Activated T-cell treated with anti-CD3 and anti-CD28 coated beads, Interleukin-2, amount 50 U/mL, for 72 hours (primary cell): Measurements from ENCODE around the gene TMEM260. TPM values are rescaled to one million over a fixed set of nuclear protein-coding genes. Genes with fewer than 3 reads are reported as not detected.
A peak's percentile ranks its signal among the peaks of the same experiment; 100 is the strongest.
"Not testable (repeated sequence)": the region's sequence is repeated elsewhere in the genome, so short reads cannot be mapped to it uniquely, and the experiment has no call there.

Experiments used
- ATAC-seq, 2 donors: fragments of 150-1000 bp; cut with Tn5 transposase; replicated peaks in 1 of 2; 2 replicates each; pipeline ENCODE4 v1.10.0; 2021; ENCODE audit warnings: moderate library complexity in 2 of 2, mild to moderate bottlenecking in 1 of 2
- DNase-seq, 2 donors: peaks; one replicate each; pipeline ENCODE4 v3.0.0; 2021 to 2022; ENCODE audit warnings: mixed read lengths in 1 of 2
- H3K27ac Mint-ChIP-seq: one replicate; pipeline ENCODE4 v1.8.0; 2022; ENCODE audit warnings: mild to moderate bottlenecking, moderate library complexity, mixed read lengths
- H3K27me3 Mint-ChIP-seq: one replicate; pipeline ENCODE4 v1.8.0; 2022; ENCODE audit warnings: low read depth, mixed read lengths
- H3K36me3 Mint-ChIP-seq, 2 donors: one replicate each; pipeline ENCODE4 v1.8.0; 2022; ENCODE audit warnings: mixed read lengths in 2 of 2, mild to moderate bottlenecking in 1 of 2; ENCODE audit not compliant: insufficient read depth in 2 of 2
- H3K4me1 Mint-ChIP-seq: one replicate; pipeline ENCODE4 v1.8.0; 2022; ENCODE audit warnings: low read depth, mixed read lengths
- H3K4me3 Mint-ChIP-seq, 2 donors: one replicate each; pipeline ENCODE4 v1.8.0; 2022; ENCODE audit warnings: mild to moderate bottlenecking in 2 of 2, mixed read lengths in 2 of 2, moderate library complexity in 2 of 2
- H3K9me3 Mint-ChIP-seq, 2 donors: one replicate each; pipeline ENCODE4 v1.8.0; 2022; ENCODE audit warnings: mixed read lengths in 2 of 2
- total RNA-seq, 2 donors: library from RNA; stranded (reverse); gene quantifications; one replicate each; pipeline ENCODE4 v1.2.3, GENCODE V29; 2022

The TMEM260 gene
- total RNA-seq, 2 donors from 2014 or later = 14.2 to 15.0 TPM

DNA sequence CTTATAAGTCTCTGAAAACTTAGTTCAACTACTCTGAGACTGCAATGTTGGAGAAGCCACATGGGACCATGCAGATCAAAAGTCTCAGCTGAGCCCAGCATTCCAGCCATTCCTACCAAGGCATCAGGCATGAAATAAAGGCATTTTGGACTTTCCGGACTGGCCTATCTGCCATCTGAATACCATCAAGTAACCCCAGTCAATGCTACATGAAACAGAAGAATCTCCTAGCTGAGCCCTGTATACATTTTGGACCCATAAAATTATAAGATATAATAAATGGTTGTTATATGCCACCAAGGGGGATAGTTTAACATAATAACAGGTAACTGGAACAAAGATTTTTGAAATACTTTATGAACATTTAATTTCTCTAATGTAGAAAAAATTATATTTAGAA lies 9.3 kb upstream of the TMEM260 start:
- DNase-seq (no peak), ATAC-seq (no peak)
- no peaks in the 10 kb centered on the region for H3K36me3 Mint-ChIP-seq
- peaks cover 33% of the 10 kb centered on the region for H3K27me3 Mint-ChIP-seq
- H3K27ac Mint-ChIP-seq = no peak overlapping the region
- H3K4me3 Mint-ChIP-seq = no peak overlapping the region
- H3K9me3 Mint-ChIP-seq = peaks cover 0 to under 1% of the 10 kb centered on the region in 2 donors
- peaks cover 5% of the 10 kb centered on the region for H3K4me1 Mint-ChIP-seq

DNA sequence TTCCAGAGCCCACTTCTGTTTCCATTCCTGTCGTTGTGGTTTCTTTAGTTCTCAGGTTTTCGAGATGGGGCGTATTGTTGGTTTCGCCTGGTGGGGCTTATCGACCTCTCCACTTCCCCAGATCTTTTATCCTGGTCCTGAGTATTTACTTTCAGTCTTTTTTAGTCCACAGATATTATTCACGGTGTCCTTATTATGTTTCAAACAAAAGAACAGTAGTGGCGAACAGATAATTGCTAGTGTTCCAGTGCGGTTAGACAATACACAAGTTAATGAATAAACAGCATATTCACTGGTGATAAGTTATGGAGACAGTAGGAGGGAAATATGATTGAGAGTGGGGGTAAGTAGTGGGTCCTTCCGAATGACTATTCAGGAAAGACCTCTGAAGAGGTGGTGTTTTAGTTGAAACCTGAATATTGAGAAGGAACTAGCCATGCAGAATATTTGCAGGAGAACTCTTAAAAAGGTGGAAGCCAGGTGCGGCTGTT lies 668 bp downstream of the TMEM260 start:
- Mint-ChIP-seq H3K36me3 (no peaks in the 10 kb centered on the region), H3K27me3 (no peaks in the 10 kb centered on the region), H3K4me3 (peak overlapping the region; percentile 93 to 96), H3K4me1 (peaks cover 45% of the 10 kb centered on the region), H3K27ac (peak overlapping the region; percentile 95), H3K9me3 (no peaks in the 10 kb centered on the region)
- DNase-seq (no peak), ATAC-seq (no peak)

DNA sequence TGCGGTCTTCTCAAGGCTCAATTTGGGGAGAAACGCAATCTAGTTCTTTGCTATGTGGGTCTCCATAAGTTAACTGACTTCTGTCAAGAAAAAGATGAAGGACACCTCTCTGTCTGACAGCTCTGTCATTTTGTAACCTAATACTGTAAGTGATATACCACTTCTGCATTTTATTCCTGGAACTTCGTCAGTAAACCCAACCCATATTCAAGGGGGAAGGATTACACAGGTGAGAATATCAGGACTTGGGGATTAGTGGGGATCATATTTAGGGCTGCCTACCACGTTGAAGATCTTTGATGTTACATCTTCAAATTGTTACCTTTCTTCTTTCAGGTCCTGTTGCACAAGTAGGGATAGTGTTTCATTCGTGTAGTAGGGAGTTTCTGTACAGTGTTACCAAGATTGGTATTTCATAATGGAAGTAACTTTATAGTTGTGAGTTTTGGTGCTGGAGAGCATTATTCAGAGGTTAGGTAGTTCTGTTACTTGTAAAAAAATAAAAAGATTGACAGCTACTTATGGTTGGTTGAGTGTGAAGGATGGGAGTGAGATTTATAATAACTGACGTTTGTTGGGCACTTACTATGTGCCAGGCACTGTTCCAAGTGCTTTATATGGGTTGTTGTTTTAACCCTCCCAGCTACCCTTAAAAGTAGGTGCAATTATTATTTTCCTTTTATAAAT lies 1.6 kb downstream of the TMEM260 start:
- H3K36me3 Mint-ChIP-seq = no peaks in the 10 kb centered on the region
- ATAC-seq (peak in 1 of 2 donors; percentile 7), DNase-seq (no peak)
- peaks cover 45% of the 10 kb centered on the region for H3K4me1 Mint-ChIP-seq
- H3K27ac Mint-ChIP-seq = peak overlapping the region; percentile 43
- H3K4me3 Mint-ChIP-seq = peak overlapping the region; percentile 93 to 96
- no peaks in the 10 kb centered on the region for H3K9me3 Mint-ChIP-seq
- H3K27me3 Mint-ChIP-seq = no peaks in the 10 kb centered on the region

DNA sequence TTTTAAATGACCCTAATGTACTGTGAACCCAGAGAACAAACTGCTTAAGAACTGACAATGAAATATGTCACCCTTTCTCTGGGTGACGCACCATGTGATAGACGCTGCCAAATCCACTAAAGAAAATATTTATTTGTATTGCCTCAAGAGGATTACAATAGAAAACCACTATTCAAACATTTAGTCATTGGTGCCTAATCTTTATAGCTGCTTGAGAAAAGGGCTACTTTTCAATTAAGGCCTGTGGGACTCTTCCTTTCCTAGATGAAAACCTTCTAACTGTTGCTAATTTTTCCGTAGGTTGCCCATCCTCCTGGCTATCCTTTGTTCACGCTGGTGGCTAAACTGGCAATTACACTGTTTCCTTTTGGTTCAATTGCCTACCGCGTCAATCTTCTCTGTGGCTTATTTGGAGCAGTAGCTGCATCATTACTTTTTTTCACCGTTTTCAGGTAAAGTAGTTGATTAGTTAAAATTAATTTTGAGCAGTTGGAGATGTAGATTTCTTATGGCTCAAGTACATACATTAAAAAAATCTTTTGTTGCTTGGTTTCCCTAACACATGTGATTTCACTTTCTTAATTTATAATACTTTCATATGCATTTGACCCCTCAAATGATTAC lies 6.0 kb downstream of the TMEM260 start:
- Mint-ChIP-seq H3K27me3 (no peaks in the 10 kb centered on the region), H3K27ac (no peak overlapping the region), H3K9me3 (no peaks in the 10 kb centered on the region), H3K4me1 (peaks cover 34% of the 10 kb centered on the region), H3K4me3 (no peak overlapping the region), H3K36me3 (no peaks in the 10 kb centered on the region)
- ATAC-seq (no peak), DNase-seq (no peak)

DNA sequence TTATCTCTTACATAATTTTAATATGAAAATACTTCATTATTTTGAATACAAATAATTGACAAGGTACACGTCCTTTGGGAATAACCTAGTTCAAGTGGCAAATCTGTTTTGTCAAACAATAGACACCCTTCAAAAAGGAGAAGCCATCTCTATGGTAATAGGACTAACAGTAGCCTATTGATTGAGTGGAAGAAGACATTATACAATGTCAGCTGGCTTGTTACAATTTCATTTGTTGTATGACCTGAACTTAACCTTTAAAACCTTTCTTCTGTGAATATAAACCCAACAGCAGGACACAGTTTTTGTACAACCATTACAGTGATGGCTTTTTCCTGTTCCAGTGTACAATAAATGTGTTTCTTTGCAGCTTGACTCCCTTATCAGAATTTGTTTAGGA lies 8.1 kb downstream of the TMEM260 start:
- peaks cover 14% of the 10 kb centered on the region for H3K4me1 Mint-ChIP-seq
- H3K4me3 Mint-ChIP-seq = no peak overlapping the region
- no peaks in the 10 kb centered on the region for H3K36me3 Mint-ChIP-seq
- H3K27me3 Mint-ChIP-seq = no peaks in the 10 kb centered on the region
- DNase-seq (no peak), ATAC-seq (no peak)
- no peak overlapping the region for H3K27ac Mint-ChIP-seq
- H3K9me3 Mint-ChIP-seq = no peaks in the 10 kb centered on the region

DNA sequence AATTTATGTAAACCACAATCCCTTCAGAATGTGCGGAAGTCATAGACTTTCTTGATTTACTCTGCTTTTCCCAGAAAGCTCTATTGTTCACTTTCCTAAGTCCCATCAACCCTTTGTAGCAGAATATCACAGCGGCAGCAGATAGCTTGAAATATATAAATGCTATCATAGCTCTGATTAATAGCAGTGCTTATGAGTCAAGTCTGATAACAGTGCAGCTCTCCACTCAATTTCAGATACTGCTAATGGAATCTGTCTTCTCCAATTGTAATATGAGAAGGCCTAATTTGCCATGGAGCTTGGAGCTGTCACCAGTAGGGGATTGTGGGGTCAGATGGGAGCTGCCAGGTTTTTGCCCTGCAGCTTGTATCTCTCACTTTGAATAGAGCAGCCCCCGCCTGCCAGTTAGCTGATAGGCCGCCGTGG lies 10.9 kb downstream of the TMEM260 start:
- no peak overlapping the region for H3K27ac Mint-ChIP-seq
- H3K36me3 Mint-ChIP-seq = peaks cover 0 to 3% of the 10 kb centered on the region in 2 donors
- no peaks in the 10 kb centered on the region for H3K9me3 Mint-ChIP-seq
- ATAC-seq (no peak), DNase-seq (no peak)
- no peaks in the 10 kb centered on the region for H3K4me1 Mint-ChIP-seq
- H3K4me3 Mint-ChIP-seq = no peak overlapping the region
- H3K27me3 Mint-ChIP-seq = no peaks in the 10 kb centered on the region

DNA sequence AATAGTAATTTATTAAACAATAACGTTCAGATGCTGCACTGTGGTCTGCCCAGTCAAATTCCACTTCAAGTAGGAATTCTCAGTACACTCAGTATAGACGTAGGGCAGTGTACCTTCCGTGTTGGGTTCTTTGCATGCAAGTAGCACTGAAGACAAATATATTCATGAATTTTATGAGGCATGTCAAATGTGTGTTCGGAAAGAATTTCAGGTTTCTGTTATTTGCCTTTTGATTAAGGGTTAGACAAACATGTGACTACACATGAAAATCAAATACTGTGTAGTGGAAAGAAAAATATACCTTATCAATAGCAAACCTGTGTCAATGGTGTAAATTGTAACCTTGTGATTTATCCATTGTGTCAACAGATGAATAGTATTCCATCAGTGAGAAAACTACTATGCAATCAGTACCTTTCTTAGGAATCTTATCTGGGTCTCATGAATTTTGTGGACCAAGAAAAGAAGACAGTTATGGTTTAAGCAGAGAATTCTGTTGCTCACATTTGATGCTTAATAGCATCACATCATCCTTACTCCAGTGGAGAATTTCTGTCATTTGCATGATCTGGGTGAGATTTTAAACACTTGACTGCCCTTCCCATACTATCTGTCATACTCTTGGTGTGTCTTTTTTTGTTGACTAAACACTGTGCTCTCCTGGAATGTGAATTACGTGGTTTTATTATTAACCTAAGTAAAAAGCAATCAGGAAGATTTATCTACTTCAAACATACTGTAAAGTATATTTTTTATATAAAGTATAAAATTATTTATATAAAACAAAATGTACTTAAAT lies 13.3 kb downstream of the TMEM260 start:
- peaks cover 0 to 4% of the 10 kb centered on the region in 2 donors for H3K9me3 Mint-ChIP-seq
- no peaks in the 10 kb centered on the region for H3K4me1 Mint-ChIP-seq
- H3K27ac Mint-ChIP-seq = no peak overlapping the region
- H3K27me3 Mint-ChIP-seq = no peaks in the 10 kb centered on the region
- ATAC-seq (no peak), DNase-seq (no peak)
- H3K4me3 Mint-ChIP-seq = no peak overlapping the region
- H3K36me3 Mint-ChIP-seq = peaks cover under 1 to 10% of the 10 kb centered on the region in 2 donors

DNA sequence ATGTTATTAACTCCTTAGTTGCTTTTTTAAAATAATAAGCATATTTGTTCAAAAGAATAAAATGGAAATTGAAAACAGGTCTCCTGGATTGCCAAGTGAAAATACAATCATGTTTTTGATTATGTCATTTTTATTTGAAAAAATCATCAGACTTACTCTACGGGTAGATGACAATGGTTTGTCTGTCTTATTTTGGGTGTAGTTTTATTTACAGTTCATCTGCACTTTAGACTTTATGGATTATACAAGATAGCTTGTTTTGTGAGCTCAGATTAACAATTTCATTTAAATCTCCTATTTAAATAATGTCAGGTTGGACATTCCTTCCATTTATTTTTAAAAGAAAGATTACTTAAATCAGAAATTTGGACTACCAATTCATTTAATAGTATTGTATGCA lies 14.8 kb downstream of the TMEM260 start:
- no peak overlapping the region for H3K4me3 Mint-ChIP-seq
- ATAC-seq (no peak), DNase-seq (no peak)
- no peak overlapping the region for H3K27ac Mint-ChIP-seq
- H3K36me3 Mint-ChIP-seq = peaks cover 4 to 13% of the 10 kb centered on the region in 2 donors
- peaks cover 0 to 4% of the 10 kb centered on the region in 2 donors for H3K9me3 Mint-ChIP-seq
- H3K4me1 Mint-ChIP-seq = no peaks in the 10 kb centered on the region
- no peaks in the 10 kb centered on the region for H3K27me3 Mint-ChIP-seq

DNA sequence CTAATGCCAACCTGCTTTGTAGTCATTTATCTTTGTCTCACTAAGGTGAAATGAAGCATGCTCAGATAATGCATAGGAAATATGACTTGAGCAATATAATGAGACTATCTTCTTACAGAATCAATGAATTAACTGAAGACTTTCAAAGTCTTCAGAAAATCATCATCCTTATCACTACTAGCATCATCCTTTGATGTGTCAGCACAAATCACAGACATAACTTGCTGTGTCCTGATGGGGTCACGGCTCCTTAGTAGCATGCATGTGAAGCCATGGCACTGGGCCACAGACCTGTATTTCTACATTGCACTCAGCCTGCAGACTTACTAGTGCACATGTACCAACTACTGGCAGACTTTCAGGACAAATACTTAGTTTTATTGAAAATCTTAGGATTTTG lies 18.9 kb downstream of the TMEM260 start:
- no peak for ATAC-seq

DNA sequence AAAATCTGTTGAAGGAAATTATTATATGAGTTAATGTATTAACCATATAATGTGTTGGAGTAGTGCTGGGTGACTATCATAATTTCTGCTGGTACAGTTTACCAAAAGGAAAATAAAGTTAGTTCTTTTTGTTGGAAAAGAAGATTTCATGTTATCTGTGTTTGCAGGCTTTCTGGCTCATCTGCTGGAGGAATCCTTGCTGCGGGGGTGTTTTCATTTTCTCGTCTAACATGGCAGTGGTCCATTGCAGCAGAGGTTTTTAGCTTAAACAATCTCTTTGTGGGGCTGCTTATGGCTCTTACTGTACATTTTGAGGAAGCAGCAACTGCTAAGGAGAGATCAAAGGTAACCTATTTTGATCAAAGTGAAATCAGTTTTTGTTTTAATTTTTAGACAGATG lies 24.1 kb downstream of the TMEM260 start:
- ATAC-seq = no peak
- DNase-seq = no peak
- Mint-ChIP-seq H3K36me3 (peaks cover 2 to 4% of the 10 kb centered on the region in 2 donors), H3K4me1 (no peaks in the 10 kb centered on the region), H3K27ac (no peak overlapping the region), H3K9me3 (no peaks in the 10 kb centered on the region), H3K4me3 (no peak overlapping the region), H3K27me3 (no peaks in the 10 kb centered on the region)

More for the DNA sequence above, 18.9 kb downstream of the TMEM260 start:
- no peak for DNase-seq
- Mint-ChIP-seq H3K4me1 (no peaks in the 10 kb centered on the region), H3K9me3 (peaks cover 0 to 4% of the 10 kb centered on the region in 2 donors), H3K36me3 (peaks cover 4 to 13% of the 10 kb centered on the region in 2 donors), H3K27me3 (no peaks in the 10 kb centered on the region), H3K4me3 (no peak overlapping the region), H3K27ac (no peak overlapping the region)

DNA sequence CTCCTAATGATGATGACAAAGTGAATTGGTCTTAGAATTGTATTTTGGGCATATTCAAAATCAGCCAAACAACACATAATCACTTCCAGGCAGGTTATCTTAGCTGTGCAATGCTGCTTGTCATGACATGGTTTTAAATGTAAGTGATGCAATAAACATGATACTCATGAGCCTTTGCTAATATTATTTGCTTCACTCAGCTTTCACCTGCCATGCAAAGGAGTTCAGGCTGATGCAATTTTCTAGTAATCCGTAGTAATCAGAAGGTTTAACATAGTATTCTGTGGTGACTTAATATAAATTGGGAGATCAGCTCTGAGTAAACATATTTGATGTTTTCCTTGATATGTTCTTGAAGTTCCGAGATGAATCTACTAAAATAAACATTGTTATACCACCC lies 29.1 kb downstream of the TMEM260 start:
- Mint-ChIP-seq H3K9me3 (no peaks in the 10 kb centered on the region), H3K27ac (no peak overlapping the region), H3K27me3 (no peaks in the 10 kb centered on the region), H3K4me1 (no peaks in the 10 kb centered on the region), H3K4me3 (no peak overlapping the region), H3K36me3 (peaks cover 10 to 13% of the 10 kb centered on the region in 2 donors)
- ATAC-seq (no peak), DNase-seq (no peak)

DNA sequence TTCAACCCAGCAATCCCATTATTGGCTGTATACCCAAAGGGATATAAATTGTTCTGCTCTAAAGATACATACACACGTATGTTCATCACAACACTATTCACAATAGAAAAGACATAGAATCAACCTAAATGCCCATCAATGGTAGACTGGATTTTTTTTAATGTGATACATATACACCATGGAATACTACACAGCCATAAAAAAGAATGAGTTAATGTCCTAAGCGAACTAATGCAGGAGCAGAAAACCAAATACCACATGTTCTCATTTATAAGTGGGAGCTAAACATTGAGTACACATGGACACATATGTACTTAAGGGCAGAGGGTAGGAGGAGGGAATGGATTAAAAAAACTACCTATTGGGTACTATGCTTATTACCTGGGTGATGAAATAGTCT lies 32.1 kb downstream of the TMEM260 start:
- ATAC-seq, DNase-seq, H3K9me3 Mint-ChIP-seq, H3K4me3 Mint-ChIP-seq, H3K27me3 Mint-ChIP-seq, H3K27ac Mint-ChIP-seq, H3K4me1 Mint-ChIP-seq: not testable (repeated sequence)
- peaks cover 10 to 13% of the 10 kb centered on the region in 2 donors for H3K36me3 Mint-ChIP-seq

DNA sequence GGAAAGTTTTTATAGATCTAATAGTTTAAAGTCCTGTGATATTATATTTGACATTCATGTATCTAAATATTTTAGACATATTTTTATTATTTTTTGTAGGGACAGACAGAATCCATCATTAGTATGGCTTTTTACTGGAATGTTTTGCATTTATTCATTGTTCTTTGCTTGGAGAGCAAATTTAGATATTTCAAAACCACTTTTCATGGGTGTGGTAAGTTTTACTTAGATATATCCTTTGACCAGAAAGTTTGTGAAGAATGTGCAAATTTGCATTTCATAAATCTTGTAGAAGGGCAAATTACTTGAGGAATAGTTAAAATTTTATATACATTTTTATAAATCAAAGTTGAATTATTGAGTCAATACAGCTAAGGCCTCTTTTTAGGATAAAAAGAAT lies 37.5 kb downstream of the TMEM260 start:
- Mint-ChIP-seq H3K4me3 (no peak overlapping the region), H3K4me1 (no peaks in the 10 kb centered on the region), H3K27ac (no peak overlapping the region), H3K9me3 (no peaks in the 10 kb centered on the region), H3K27me3 (no peaks in the 10 kb centered on the region), H3K36me3 (peaks cover 1 to 2% of the 10 kb centered on the region in 2 donors)
- ATAC-seq = no peak
- DNase-seq = no peak
